Glomerular visceral epithelial cell (primary cell): Measurements from ENCODE around the gene TMPRSS11A.

Experiments
- DNase-seq: peaks from one replicate; pipeline ENCODE4 v3.0.0-alpha.2; 2016; ENCODE audit errors: extremely low spot score

The TMPRSS11A gene

GRCh38 chr4:67871867-67872266 lies 91.4 kb downstream of the TMPRSS11A start:
- peak; percentile 50 for DNase-seq

- no peak for DNase-seq
These were observed 93.6 kb downstream of the TMPRSS11A start for GRCh38 chr4:67869580-67870190.

- no peak for DNase-seq
These were observed 101.8 kb downstream of the TMPRSS11A start for GRCh38 chr4:67861513-67861912.
